Neural cell (in vitro differentiated cells): ENCODE results near the gene SLC25A48.

Experiments used
- CTCF ChIP-seq: fragments of 450-650 bp; IDR thresholded peaks from 2 replicates; pipeline ENCODE4 v1.5.1; 2014; ENCODE audit warnings: antibody characterized with exemption, mild to moderate bottlenecking, moderate library complexity; ENCODE audit not compliant: poor library complexity, severe bottlenecking
- EP300 ChIP-seq: fragments of 450-650 bp; conservative IDR thresholded peaks from 2 replicates; pipeline ENCODE4 v1.6.1; 2014; ENCODE audit warnings: antibody characterized with exemption, mild to moderate bottlenecking, moderate library complexity; ENCODE audit not compliant: poor library complexity, severe bottlenecking
- EZH2 ChIP-seq: fragments of 200-600, 300-800 bp; shearing (Covaris generic), sonication (generic); IDR thresholded peaks from 2 replicates; pipeline ENCODE4 v1.6.1; 2014; ENCODE audit warnings: antibody characterized with exemption, low read length, borderline replicate concordance, mild to moderate bottlenecking; ENCODE audit not compliant: insufficient read depth, poor library complexity, severe bottlenecking
- POLR2AphosphoS5 ChIP-seq: IDR thresholded peaks from 2 replicates; pipeline ENCODE4 v1.6.1; 2012
- RAD21 ChIP-seq: fragments of 450-650 bp; conservative IDR thresholded peaks from 2 replicates; pipeline ENCODE4 v1.6.1; 2014; ENCODE audit warnings: antibody characterized with exemption, mild to moderate bottlenecking, moderate library complexity
- REST ChIP-seq: IDR thresholded peaks from 2 replicates; pipeline ENCODE4 v1.6.1; 2012; ENCODE audit warnings: borderline replicate concordance
- SMC3 ChIP-seq: fragments of 450-650 bp; conservative IDR thresholded peaks from 2 replicates; pipeline ENCODE4 v1.6.1; 2014; ENCODE audit warnings: antibody characterized with exemption, mild to moderate bottlenecking, moderate library complexity; ENCODE audit not compliant: poor library complexity

GRCh38 chr5:135887881-135888614 lies 53.6 kb downstream of the SLC25A48 start:
- no peak for TF ChIP-seq EP300
- TF ChIP-seq CTCF, result no peak
- no peak for TF ChIP-seq POLR2AphosphoS5
- no peak for TF ChIP-seq EZH2
- no peak for TF ChIP-seq REST
- TF ChIP-seq SMC3, result no peak
- TF ChIP-seq RAD21, result no peak
